ENCODE data around the gene HCCS. TPM values are rescaled to one million over a fixed set of nuclear protein-coding genes. Genes with fewer than 3 reads are reported as not detected.

Gene HCCS
- total and polyA plus RNA-seq, 2 experiments from 2014 or later, result 18.6 to 27.7 TPM

- Histone ChIP-seq H3K79me2 (replicated peaks; ENCODE audit: insufficient read depth) (no peaks in the 10 kb centered on the region), H3K9me2 (ENCODE audit: insufficient read depth) (no peaks in the 10 kb centered on the region), H4K20me1 (replicated peaks; ENCODE audit: insufficient read depth) (no peaks in the 10 kb centered on the region), H3K4me3 (no peak overlapping the region), H3K36me3 (ENCODE audit: insufficient read depth) (no peaks in the 10 kb centered on the region), H3K4me2 (no peak overlapping the region), H3K27me3 (ENCODE audit: insufficient read depth) (no peaks in the 10 kb centered on the region), H2AFZ (no peak overlapping the region), H3F3A (replicated peaks; ENCODE audit: low read depth) (no peaks in the 10 kb centered on the region), H3K4me1 (ENCODE audit: insufficient read depth) (no peaks in the 10 kb centered on the region), H3K27ac (ENCODE audit: low read depth) (no peak overlapping the region)
- Mint-ChIP-seq H3K4me1 (peaks cover 8% of the 10 kb centered on the region; the same call in 1 of the 3 replicates), H3K27ac (no peak overlapping the region), H3K4me3 (no peak overlapping the region), H3K36me3 (ENCODE audit: low read depth) (no peaks in the 10 kb centered on the region), H3K27me3 (ENCODE audit: insufficient read depth, low read depth, poor library complexity) (no peaks in the 10 kb centered on the region), H3K9me3 (no peaks in the 10 kb centered on the region)
- TF ChIP-seq ETS1 (IDR thresholded peaks at IDR 0.05), result no peak
- TF ChIP-seq NANOG (IDR thresholded peaks at IDR 0.05; ENCODE audit: borderline replicate concordance), result no peak
- no peak for TF ChIP-seq CREB1 (CRISPR knock-in tag; IDR thresholded peaks at IDR 0.05; ENCODE audit: low read depth)
- no peak for TF ChIP-seq JUNB (IDR thresholded peaks at IDR 0.05; ENCODE audit: unreplicated experiment)
- TF ChIP-seq EZH2 (IDR thresholded peaks at IDR 0.05; ENCODE audit: low read depth, unreplicated experiment), result no peak
- TF ChIP-seq ZNF114 (CRISPR knock-in tag; IDR thresholded peaks at IDR 0.05), result no peak
- no peak for TF ChIP-seq POLR2AphosphoS5 (IDR thresholded peaks at IDR 0.05; ENCODE audit: low read depth)
- no peak for TF ChIP-seq EZH2phosphoT487 (IDR thresholded peaks at IDR 0.05; ENCODE audit: unreplicated experiment)
- TF ChIP-seq CTCF (conservative IDR thresholded peaks at IDR 0.05; ENCODE audit: low read depth in 2 of 2), result no peak
- ATAC-seq (no peak), DNase-seq (ENCODE audit: low spot score) (no peak)
Observed at GRCh38 chrX:11131146-11131545, 20.0 kb downstream of the HCCS start.

- no peaks in the 10 kb centered on the region for H3K27me3 ChIP-seq (ENCODE audit: insufficient read depth)
- H3K4me3 Mint-ChIP-seq, result no peak overlapping the region
- H3K36me3 ChIP-seq (ENCODE audit: insufficient read depth), result no peaks in the 10 kb centered on the region
- DNase-seq (ENCODE audit: low spot score) (no peak), ATAC-seq (no peak)
- no peak overlapping the region for H3K4me3 ChIP-seq
- H3K4me2 ChIP-seq, result no peak overlapping the region
- H3K36me3 Mint-ChIP-seq (ENCODE audit: low read depth), result no peaks in the 10 kb centered on the region
- no peaks in the 10 kb centered on the region for H3K4me1 ChIP-seq (ENCODE audit: insufficient read depth)
- H3K4me1 Mint-ChIP-seq, result no peaks in the 10 kb centered on the region
- no peaks in the 10 kb centered on the region for H3K27me3 Mint-ChIP-seq (ENCODE audit: insufficient read depth, low read depth, poor library complexity)
- no peaks in the 10 kb centered on the region for H3F3A ChIP-seq (replicated peaks; ENCODE audit: low read depth)
- H3K79me2 ChIP-seq (replicated peaks; ENCODE audit: insufficient read depth), result no peaks in the 10 kb centered on the region
- no peak overlapping the region for H3K27ac Mint-ChIP-seq
- no peaks in the 10 kb centered on the region for H3K9me2 ChIP-seq (ENCODE audit: insufficient read depth)
- no peak overlapping the region for H2AFZ ChIP-seq
- no peak overlapping the region for H3K27ac ChIP-seq (ENCODE audit: low read depth)
- H3K9me3 Mint-ChIP-seq, result no peaks in the 10 kb centered on the region
- H4K20me1 ChIP-seq (replicated peaks; ENCODE audit: insufficient read depth), result no peaks in the 10 kb centered on the region
- TF ChIP-seq, protein P1, sequence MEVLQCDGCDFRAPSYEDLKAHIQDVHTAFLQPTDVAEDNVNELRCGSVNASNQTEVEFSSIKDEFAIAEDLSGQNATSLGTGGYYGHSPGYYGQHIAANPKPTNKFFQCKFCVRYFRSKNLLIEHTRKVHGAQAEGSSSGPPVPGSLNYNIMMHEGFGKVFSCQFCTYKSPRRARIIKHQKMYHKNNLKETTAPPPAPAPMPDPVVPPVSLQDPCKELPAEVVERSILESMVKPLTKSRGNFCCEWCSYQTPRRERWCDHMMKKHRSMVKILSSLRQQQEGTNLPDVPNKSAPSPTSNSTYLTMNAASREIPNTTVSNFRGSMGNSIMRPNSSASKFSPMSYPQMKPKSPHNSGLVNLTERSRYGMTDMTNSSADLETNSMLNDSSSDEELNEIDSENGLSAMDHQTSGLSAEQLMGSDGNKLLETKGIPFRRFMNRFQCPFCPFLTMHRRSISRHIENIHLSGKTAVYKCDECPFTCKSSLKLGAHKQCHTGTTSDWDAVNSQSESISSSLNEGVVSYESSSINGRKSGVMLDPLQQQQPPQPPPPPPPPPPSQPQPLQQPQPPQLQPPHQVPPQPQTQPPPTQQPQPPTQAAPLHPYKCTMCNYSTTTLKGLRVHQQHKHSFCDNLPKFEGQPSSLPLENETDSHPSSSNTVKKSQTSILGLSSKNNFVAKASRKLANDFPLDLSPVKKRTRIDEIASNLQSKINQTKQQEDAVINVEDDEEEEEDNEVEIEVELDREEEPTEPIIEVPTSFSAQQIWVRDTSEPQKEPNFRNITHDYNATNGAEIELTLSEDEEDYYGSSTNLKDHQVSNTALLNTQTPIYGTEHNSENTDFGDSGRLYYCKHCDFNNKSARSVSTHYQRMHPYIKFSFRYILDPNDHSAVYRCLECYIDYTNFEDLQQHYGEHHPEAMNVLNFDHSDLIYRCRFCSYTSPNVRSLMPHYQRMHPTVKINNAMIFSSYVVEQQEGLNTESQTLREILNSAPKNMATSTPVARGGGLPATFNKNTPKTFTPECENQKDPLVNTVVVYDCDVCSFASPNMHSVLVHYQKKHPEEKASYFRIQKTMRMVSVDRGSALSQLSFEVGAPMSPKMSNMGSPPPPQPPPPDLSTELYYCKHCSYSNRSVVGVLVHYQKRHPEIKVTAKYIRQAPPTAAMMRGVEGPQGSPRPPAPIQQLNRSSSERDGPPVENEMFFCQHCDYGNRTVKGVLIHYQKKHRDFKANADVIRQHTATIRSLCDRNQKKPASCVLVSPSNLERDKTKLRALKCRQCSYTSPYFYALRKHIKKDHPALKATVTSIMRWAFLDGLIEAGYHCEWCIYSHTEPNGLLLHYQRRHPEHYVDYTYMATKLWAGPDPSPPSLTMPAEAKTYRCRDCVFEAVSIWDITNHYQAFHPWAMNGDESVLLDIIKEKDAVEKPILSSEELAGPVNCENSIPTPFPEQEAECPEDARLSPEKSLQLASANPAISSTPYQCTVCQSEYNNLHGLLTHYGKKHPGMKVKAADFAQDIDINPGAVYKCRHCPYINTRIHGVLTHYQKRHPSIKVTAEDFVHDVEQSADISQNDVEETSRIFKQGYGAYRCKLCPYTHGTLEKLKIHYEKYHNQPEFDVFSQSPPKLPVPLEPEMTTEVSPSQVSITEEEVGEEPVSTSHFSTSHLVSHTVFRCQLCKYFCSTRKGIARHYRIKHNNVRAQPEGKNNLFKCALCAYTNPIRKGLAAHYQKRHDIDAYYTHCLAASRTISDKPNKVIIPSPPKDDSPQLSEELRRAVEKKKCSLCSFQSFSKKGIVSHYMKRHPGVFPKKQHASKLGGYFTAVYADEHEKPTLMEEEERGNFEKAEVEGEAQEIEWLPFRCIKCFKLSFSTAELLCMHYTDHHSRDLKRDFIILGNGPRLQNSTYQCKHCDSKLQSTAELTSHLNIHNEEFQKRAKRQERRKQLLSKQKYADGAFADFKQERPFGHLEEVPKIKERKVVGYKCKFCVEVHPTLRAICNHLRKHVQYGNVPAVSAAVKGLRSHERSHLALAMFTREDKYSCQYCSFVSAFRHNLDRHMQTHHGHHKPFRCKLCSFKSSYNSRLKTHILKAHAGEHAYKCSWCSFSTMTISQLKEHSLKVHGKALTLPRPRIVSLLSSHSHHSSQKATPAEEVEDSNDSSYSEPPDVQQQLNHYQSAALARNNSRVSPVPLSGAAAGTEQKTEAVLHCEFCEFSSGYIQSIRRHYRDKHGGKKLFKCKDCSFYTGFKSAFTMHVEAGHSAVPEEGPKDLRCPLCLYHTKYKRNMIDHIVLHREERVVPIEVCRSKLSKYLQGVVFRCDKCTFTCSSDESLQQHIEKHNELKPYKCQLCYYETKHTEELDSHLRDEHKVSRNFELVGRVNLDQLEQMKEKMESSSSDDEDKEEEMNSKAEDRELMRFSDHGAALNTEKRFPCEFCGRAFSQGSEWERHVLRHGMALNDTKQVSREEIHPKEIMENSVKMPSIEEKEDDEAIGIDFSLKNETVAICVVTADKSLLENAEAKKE (CRISPR knock-in tag; IDR thresholded peaks at IDR 0.05), result no peak
- no peak for TF ChIP-seq STAT1 (IDR thresholded peaks at IDR 0.05; ENCODE audit: unreplicated experiment)
- no peak for TF ChIP-seq CREB1 (CRISPR knock-in tag; IDR thresholded peaks at IDR 0.05; ENCODE audit: low read depth)
- TF ChIP-seq EZH2phosphoT487 (IDR thresholded peaks at IDR 0.05; ENCODE audit: unreplicated experiment), result no peak
- no peak for TF ChIP-seq POLR2AphosphoS5 (IDR thresholded peaks at IDR 0.05; ENCODE audit: low read depth)
- TF ChIP-seq ETS1 (IDR thresholded peaks at IDR 0.05), result no peak
- TF ChIP-seq ZNF114 (CRISPR knock-in tag; IDR thresholded peaks at IDR 0.05), result no peak
- no peak for TF ChIP-seq NANOG (IDR thresholded peaks at IDR 0.05; ENCODE audit: borderline replicate concordance)
- TF ChIP-seq EZH2 (IDR thresholded peaks at IDR 0.05; ENCODE audit: low read depth, unreplicated experiment), result no peak
Observed at GRCh38 chrX:11135564-11136185, 24.5 kb downstream of the HCCS start.

All from GM23338 (cell line).